ENCODE data around the gene USP27X. TPM values are rescaled to one million over a fixed set of nuclear protein-coding genes. Genes with fewer than 3 reads are reported as not detected.

The USP27X gene
- total RNA-seq, 2 donors from 2014 or later: 1.2 to 3.1 TPM

GRCh38 chrX:49925176-49925575, 45.9 kb downstream of the USP27X start:
- Mint-ChIP-seq H3K27ac (no peak overlapping the region), H3K9me3 (no peaks in the 10 kb centered on the region), H3K36me3 (peaks cover 11 to 14% of the 10 kb centered on the region in 2 donors)
- no peak for DNase-seq (ENCODE audit: low spot score in 2 of 2)
- ATAC-seq: no peak

GRCh38 chrX:49930039-49930438, 50.8 kb downstream of the USP27X start:
- Mint-ChIP-seq H3K9me3 (no peaks in the 10 kb centered on the region), H3K36me3 (peaks cover 6 to 9% of the 10 kb centered on the region in 2 donors), H3K27ac (no peak overlapping the region)
- no peak for ATAC-seq
- DNase-seq (ENCODE audit: low spot score in 2 of 2): no peak

Other genes with a start within 250 kb of the USP27X start
- not detected for gene PAGE1, start 183.5 kb upstream of the USP27X start, total RNA-seq
- not detected for gene PAGE4, start 50.2 kb upstream of the USP27X start, total RNA-seq
- 1 to 10 TPM; 3.6 to 5.6 TPM for gene CLCN5, start 43.1 kb downstream of the USP27X start, total RNA-seq

Measured in activated naive CD4-positive, alpha-beta T cell treated with anti-CD3 and anti-CD28 coated beads, Interleukin-2, amount 50 U/mL, for 72 hours (primary cell).